GM19351 (cell line): ENCODE results near the gene HSFX1.

Experiments used
- ATAC-seq: cut with Tn5 transposase; IDR thresholded peaks from one replicate; pipeline ENCODE4 v1.9.1; 2021; ENCODE audit warnings: mild to moderate bottlenecking, moderate library complexity; ENCODE audit not compliant: unreplicated experiment

Gene HSFX1

DNA sequence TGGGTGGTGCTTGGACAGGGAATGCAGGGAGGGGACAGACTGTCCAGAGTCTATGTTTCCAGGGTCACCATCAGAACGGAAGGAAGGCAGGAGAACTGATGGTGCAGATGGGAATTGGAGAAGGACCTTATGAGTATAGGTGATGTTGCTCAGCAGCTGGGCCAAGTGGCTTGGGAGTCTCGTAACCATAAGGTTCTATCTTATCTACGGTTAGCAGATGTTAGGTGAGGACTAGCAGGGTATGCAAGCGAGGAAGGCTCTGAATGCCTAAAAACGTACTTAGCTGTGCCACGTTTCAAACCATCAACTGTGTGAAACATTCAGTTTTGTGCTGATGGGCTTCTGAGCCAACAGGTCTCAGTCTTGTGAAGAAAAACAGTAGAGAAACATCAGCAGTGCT is 30.2 kb downstream of the HSFX1 start:
- ATAC-seq, result no peak

DNA sequence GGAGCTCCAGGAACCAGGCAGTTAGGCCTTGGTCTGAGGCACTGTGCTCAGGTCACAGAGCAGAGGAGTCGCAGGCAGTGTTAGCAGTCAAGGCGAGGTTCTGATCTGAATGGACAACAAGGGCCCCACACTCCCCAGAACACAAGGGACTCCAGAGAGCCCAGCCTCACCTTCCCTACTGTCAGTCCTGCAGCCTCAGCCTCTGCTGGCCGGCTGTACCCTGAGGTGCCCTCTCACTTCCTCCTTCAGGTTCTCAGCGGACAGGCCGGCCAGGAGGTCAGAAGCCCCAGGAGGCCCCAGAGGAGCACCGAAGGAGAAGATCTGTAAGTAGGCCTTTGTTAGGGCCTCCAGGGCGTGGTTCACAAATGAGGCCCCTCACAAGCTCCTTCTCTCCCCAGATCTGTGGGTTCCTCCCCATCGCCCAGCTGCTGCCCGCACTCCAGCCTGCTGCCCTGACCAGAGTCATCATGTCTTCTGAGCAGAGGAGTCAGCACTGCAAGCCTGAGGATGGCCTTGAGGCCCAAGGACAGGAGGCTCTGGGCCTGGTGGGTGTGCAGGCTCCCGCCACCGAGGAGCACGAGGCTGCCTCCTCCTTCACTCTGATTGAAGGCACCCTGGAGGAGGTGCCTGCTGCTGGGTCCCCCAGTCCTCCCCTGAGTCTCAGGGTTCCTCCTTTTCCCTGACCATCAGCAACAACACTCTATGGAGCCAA is 34.0 kb downstream of the HSFX1 start:
- ATAC-seq, result no peak

DNA sequence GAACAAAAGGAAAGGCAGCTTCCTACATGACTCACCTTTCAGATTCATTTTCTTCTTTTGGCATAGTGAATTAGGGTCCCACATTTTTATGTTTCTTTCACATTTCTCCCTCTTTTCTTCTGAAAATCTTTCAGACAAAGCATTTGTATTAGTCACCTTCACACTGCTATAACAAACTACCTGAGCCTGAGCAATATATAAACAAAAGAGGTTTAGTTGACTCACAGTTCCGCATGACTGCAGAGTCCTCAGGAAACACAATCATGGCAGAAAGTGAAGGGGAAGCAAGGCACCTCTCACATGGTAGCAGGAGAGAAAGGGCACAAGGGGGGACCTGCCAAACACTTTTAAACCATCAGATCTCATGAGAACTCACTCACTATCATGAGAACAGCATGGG is 44.8 kb downstream of the HSFX1 start:
- ATAC-seq, result no peak

DNA sequence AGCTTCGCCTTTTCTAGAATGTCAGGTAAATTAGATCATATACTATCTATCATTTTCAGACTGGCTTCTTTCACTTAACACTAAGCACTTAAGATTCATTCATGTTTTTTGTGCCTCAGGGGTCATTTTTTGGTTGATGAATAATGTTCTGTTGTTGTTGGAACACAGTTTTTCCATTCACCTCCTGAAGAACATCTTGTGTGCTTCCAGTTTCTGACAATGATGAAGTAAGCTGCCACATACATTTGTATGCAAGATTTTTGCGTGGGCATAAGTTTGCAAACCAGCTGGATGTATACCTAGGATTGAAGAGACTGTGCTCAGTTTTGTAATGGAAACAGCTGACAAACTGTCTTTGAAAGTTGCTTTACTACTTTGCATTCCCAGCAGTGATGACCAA is 45.5 kb downstream of the HSFX1 start:
- no peak for ATAC-seq

DNA sequence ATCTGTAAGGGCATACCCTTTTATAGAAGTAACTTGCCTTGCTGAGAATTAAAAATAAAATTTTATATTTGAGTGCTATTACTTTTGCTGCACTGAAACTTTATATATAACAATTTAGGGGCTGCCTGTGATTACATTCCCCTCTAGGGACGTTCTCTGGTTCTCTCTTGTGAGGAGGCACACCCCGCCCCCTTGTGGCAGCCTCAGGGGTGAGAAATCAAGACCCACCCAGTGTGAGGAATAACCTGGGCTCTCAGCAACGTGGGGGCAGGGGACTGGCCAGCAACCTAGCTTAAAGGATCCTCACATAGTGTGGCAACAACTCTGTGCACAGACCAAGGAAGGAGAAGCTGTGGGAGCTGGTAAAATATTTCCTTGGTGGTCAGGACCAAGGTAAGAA is 51.6 kb downstream of the HSFX1 start:
- no peak for ATAC-seq
